Measurements from ENCODE around the gene PDE11A.

- no peak for TF ChIP-seq SRF (IDR thresholded peaks at IDR 0.05; ENCODE audit: low read depth)
- no peak for TF ChIP-seq POLR2A (IDR thresholded peaks at IDR 0.05; ENCODE audit: borderline replicate concordance, extremely low read depth, insufficient read depth, insufficient read length)
- no peak for TF ChIP-seq POLR2AphosphoS5 (IDR thresholded peaks at IDR 0.05; ENCODE audit: low read depth, low read length)
Observed at GRCh38 chr2:177881008-177881747, 191.4 kb downstream of the PDE11A start.
